ENCODE measurements around the gene LILRA5.
"Not testable (repeated sequence)": the region's sequence is repeated elsewhere in the genome, so short reads cannot be mapped to it uniquely, and the experiment has no call there.

DNA sequence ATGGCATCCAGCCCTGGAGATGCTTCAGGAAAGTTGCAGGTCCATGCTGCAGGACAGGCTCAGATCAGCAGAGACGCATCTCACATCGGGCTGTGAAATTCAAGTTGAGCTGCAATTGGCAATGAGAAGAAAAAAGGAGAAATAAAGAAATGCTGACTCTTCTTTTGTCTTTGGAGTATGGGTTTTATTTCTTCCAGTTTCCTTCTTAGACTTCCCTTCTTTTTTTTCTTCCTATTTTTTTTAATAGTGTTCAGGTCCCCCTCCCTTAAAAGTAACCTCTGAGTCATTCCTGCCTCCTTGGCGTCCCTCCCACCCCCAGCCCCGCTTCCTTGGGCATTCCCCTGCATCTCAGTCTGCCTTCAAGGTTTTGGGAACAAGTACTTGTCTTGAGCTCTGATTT is 41.4 kb downstream of the LILRA5 start:
- TF ChIP-seq, protein P1, sequence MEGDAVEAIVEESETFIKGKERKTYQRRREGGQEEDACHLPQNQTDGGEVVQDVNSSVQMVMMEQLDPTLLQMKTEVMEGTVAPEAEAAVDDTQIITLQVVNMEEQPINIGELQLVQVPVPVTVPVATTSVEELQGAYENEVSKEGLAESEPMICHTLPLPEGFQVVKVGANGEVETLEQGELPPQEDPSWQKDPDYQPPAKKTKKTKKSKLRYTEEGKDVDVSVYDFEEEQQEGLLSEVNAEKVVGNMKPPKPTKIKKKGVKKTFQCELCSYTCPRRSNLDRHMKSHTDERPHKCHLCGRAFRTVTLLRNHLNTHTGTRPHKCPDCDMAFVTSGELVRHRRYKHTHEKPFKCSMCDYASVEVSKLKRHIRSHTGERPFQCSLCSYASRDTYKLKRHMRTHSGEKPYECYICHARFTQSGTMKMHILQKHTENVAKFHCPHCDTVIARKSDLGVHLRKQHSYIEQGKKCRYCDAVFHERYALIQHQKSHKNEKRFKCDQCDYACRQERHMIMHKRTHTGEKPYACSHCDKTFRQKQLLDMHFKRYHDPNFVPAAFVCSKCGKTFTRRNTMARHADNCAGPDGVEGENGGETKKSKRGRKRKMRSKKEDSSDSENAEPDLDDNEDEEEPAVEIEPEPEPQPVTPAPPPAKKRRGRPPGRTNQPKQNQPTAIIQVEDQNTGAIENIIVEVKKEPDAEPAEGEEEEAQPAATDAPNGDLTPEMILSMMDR (conservative IDR thresholded peaks at IDR 0.05), result not testable (repeated sequence)
- not testable (repeated sequence) for TF ChIP-seq EZH2 (IDR thresholded peaks at IDR 0.05; ENCODE audit: low read depth)

All from PC-9 (cell line).